Colonic mucosa (tissue), 4 donors: ENCODE results near the gene DTNB. TPM values are rescaled to one million over a fixed set of nuclear protein-coding genes. Genes with fewer than 3 reads are reported as not detected.

Source experiments
- DNase-seq: peaks from one replicate; pipeline ENCODE4 v3.0.0-alpha.2; 2020
- H3K27ac ChIP-seq: fragments of 200-600 bp; one replicate; pipeline ENCODE4 v1.8.0; 2021
- H3K27me3 ChIP-seq: fragments of 200-600 bp; one replicate; pipeline ENCODE4 v1.8.0; 2021
- H3K36me3 ChIP-seq: fragments of 200-600 bp; one replicate; pipeline ENCODE4 v1.8.0; 2021
- H3K4me1 ChIP-seq: fragments of 200-600 bp; one replicate; pipeline ENCODE4 v1.8.0; 2021; ENCODE audit warnings: mild to moderate bottlenecking
- H3K4me3 ChIP-seq: fragments of 200-600 bp; one replicate; pipeline ENCODE4 v1.8.0; 2021
- H3K9ac ChIP-seq, 2 donors: one replicate each; pipeline ENCODE4 v1.7.0; 2013; ENCODE audit warnings: control low read depth in 2 of 2, low read depth in 2 of 2, low read length in 2 of 2
- H3K9me3 ChIP-seq: fragments of 200-600 bp; one replicate; pipeline ENCODE4 v1.8.0; 2021
- intact Hi-C: fragments of 100-400 bp; cut with DNase I; formaldehyde crosslinking; loops from one replicate; pipeline ENCODE4 v1.14.1; 2022
- total RNA-seq, 2 donors: library from RNA; stranded (reverse); fragmentation: NEBNext Ultra II Directional in 1 of 2; extraction: Animal tissue kit (Norgen Biotek cat#: 25700) in 1 of 2; gene quantifications; one replicate each; pipeline ENCODE4 v1.2.1, GENCODE V29; 2021
- TF ChIP-seq, protein P1 (sequence below): fragments of 200-600 bp; IDR thresholded peaks from one replicate; pipeline ENCODE4 v1.8.0; 2022; ENCODE audit warnings: antibody characterized with exemption, mild to moderate bottlenecking
- donor health status: healthy.
- donor health status: DM: no; HTN: no; CAD: no.
- donor health status: DM: no; HTN: no; CAD: no.

Gene DTNB
- total RNA-seq, 2 donors from 2014 or later, result 5.2 to 9.3 TPM

DNA sequence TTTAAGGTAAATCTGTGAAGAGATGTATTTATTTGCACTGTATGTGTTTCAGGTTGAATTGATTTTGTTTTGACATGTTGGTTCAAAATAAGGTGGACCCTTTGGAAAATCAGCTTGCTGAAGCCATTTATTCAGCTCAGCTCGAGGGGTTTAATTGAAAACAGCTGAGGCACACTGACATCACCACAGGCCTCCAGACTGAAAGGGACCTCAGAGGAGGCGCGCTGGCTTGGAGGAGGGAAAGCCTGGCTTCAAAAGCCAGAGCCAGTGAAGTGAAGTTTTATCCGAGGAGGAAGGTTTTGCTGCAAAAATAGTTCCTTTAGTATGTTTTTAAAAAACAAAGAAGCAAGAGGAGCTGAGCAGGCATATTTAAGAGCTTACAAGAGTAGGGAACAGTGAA is 304.7 kb downstream of the DTNB start:
- no peak for DNase-seq
- no peaks in the 10 kb centered on the region for H3K4me1 ChIP-seq
- no peaks in the 10 kb centered on the region for H3K9me3 ChIP-seq
- intact Hi-C loops, result no loop called here
- no peaks in the 10 kb centered on the region for H3K27me3 ChIP-seq
- TF ChIP-seq, protein P1, sequence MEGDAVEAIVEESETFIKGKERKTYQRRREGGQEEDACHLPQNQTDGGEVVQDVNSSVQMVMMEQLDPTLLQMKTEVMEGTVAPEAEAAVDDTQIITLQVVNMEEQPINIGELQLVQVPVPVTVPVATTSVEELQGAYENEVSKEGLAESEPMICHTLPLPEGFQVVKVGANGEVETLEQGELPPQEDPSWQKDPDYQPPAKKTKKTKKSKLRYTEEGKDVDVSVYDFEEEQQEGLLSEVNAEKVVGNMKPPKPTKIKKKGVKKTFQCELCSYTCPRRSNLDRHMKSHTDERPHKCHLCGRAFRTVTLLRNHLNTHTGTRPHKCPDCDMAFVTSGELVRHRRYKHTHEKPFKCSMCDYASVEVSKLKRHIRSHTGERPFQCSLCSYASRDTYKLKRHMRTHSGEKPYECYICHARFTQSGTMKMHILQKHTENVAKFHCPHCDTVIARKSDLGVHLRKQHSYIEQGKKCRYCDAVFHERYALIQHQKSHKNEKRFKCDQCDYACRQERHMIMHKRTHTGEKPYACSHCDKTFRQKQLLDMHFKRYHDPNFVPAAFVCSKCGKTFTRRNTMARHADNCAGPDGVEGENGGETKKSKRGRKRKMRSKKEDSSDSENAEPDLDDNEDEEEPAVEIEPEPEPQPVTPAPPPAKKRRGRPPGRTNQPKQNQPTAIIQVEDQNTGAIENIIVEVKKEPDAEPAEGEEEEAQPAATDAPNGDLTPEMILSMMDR, result no peak
- no peak overlapping the region for H3K9ac ChIP-seq
- H3K27ac ChIP-seq, result no peak overlapping the region
- no peaks in the 10 kb centered on the region for H3K36me3 ChIP-seq
- no peak overlapping the region for H3K4me3 ChIP-seq

DNA sequence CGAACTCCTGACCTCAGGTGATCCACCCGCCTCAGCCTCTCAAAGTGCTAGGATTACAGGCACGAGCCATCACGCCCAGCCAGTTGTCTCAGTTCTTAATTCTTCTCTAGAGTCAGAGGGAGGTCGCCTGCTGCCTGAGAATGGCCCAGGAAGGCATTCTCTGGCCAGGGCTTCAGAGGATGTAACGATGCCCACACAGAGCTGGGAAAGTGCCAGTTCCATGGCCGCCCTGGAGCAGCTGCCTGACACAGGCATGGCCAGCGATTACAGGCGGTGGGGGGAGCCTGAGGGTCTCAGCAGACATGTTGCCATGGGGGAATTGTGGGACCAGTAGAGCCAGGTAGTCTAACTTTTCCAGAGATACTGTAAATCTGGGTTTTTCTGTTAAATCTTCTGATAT is 306.1 kb downstream of the DTNB start:
- H3K27ac ChIP-seq, result no peak overlapping the region
- intact Hi-C loops, result no loop called here
- no peak overlapping the region for H3K4me3 ChIP-seq
- no peaks in the 10 kb centered on the region for H3K4me1 ChIP-seq
- H3K36me3 ChIP-seq, result no peaks in the 10 kb centered on the region
- no peaks in the 10 kb centered on the region for H3K9me3 ChIP-seq
- no peak overlapping the region for H3K9ac ChIP-seq
- TF ChIP-seq, protein P1, result no peak
- no peak for DNase-seq
- no peaks in the 10 kb centered on the region for H3K27me3 ChIP-seq

DNA sequence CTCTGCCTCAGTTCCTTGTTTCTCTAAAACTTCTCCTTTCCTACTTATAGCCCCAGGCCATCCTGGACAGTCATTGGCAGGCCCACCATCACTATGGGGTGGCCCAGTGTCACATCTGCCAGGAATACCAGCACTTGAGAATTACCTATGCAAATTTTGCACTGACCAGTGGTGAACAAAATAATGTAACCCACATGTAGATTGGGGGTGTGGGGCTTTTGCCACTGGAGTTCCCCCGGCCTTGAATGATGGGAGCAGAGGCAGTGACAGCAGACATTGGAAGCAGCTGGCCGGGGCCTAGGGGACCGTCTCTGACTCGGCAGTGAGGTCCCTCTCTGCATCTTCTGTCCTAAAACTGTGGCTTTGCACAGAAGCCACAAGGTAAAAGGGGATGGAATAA is 306.7 kb downstream of the DTNB start:
- intact Hi-C loops, result no loop called here
- Histone ChIP-seq H3K36me3 (no peaks in the 10 kb centered on the region), H3K4me3 (no peak overlapping the region), H3K9ac (no peak overlapping the region), H3K9me3 (no peaks in the 10 kb centered on the region), H3K27me3 (no peaks in the 10 kb centered on the region), H3K4me1 (no peaks in the 10 kb centered on the region), H3K27ac (no peak overlapping the region)
- TF ChIP-seq, protein P1, result no peak
- DNase-seq, result no peak

DNA sequence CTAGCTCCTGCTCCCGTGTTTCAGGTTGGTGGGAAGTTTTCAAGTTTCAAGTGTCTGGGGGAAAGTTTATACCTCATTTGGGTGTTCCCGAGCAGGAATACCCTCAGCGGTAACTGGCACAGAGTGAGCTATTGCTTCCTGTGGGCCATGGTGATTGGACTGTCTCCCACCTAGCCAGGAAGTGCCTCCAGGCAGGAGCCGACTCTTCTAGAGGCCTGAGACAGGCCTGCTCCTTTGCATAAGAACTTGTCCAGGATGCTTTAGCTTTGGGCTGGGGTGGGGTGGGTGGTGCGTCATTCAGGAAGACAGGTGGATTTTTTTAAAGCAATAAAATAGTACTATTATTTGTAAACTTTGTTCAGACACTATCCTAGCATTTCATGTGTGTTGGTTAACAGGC is 308.1 kb downstream of the DTNB start:
- intact Hi-C loops, result no loop called here
- H3K4me3 ChIP-seq, result no peak overlapping the region
- no peak for DNase-seq
- H3K27me3 ChIP-seq, result no peaks in the 10 kb centered on the region
- TF ChIP-seq, protein P1, result no peak
- no peaks in the 10 kb centered on the region for H3K9me3 ChIP-seq
- no peak overlapping the region for H3K9ac ChIP-seq
- H3K4me1 ChIP-seq, result no peaks in the 10 kb centered on the region
- no peak overlapping the region for H3K27ac ChIP-seq
- H3K36me3 ChIP-seq, result no peaks in the 10 kb centered on the region

DNA sequence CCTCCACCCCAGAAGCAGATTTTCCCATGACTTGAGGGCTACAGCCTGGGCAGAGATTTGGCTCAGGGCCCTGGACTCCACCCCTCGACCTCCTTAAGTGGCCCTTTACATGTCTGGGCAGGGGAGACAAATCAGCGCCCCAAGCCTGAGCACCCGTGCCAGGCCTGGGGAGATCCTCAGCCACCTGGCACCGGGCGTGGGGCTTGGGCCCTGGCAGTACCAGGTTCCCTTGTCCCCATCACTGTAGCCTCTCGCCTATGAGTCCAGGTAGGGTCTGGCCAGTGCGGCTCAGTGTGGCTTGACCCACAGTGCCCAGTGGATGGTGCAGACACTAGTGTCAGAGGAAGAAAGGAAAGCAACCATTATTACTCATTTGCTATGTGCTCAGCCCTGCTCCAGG is 309.6 kb downstream of the DTNB start:
- H3K27ac ChIP-seq, result no peak overlapping the region
- H3K27me3 ChIP-seq, result no peaks in the 10 kb centered on the region
- no peak for DNase-seq
- H3K4me3 ChIP-seq, result no peak overlapping the region
- H3K9ac ChIP-seq, result peak overlapping the region in 1 of 2 donors; percentile 24
- intact Hi-C loops, result loop anchor here (5.0 kb wide), 1 partner anchor 159 kb away; no protein-coding TSS in a partner anchor
- TF ChIP-seq, protein P1, result no peak
- no peaks in the 10 kb centered on the region for H3K4me1 ChIP-seq
- no peaks in the 10 kb centered on the region for H3K36me3 ChIP-seq
- no peaks in the 10 kb centered on the region for H3K9me3 ChIP-seq
